Upper lobe of right lung (tissue), 1 donor: ENCODE data around the gene LRMDA. TPM values are rescaled to one million over a fixed set of nuclear protein-coding genes. Genes with fewer than 3 reads are reported as not detected.
A peak's percentile ranks its signal among the peaks of the same experiment; 100 is the strongest.
"Not testable (repeated sequence)": the region's sequence is repeated elsewhere in the genome, so short reads cannot be mapped to it uniquely, and the experiment has no call there.

ENCODE experiments used
- ATAC-seq: fragments of 200-7000 bp; cut with Tn5 transposase; one replicate; pipeline ENCODE4 v1.9.1; 2020; ENCODE audit warnings: mild to moderate bottlenecking, moderate library complexity
- DNase-seq: peaks from one replicate; pipeline ENCODE4 v3.0.0-alpha.2; 2020
- H3K27ac ChIP-seq: fragments of 200-600 bp; one replicate; pipeline ENCODE4 v1.8.0; 2022
- H3K27me3 ChIP-seq: fragments of 200-600 bp; one replicate; pipeline ENCODE4 v1.8.0; 2022; ENCODE audit warnings: mild to moderate bottlenecking
- H3K36me3 ChIP-seq: fragments of 200-600 bp; one replicate; pipeline ENCODE4 v1.8.0; 2022
- H3K4me1 ChIP-seq: fragments of 200-600 bp; one replicate; pipeline ENCODE4 v1.8.0; 2022
- H3K4me3 ChIP-seq: fragments of 200-600 bp; one replicate; pipeline ENCODE4 v1.8.0; 2022; ENCODE audit warnings: mild to moderate bottlenecking
- H3K9me3 ChIP-seq: fragments of 200-600 bp; one replicate; pipeline ENCODE4 v1.8.0; 2022
- CTCF ChIP-seq: fragments of 200-600 bp; IDR thresholded peaks from one replicate; pipeline ENCODE4 v1.8.0; 2022; ENCODE audit warnings: antibody characterized with exemption
- intact Hi-C: fragments of 100-400 bp; cut with DNase I; formaldehyde crosslinking; loops from one replicate; pipeline ENCODE4 v1.11.0; 2022
- total RNA-seq: library from RNA; stranded (reverse); fragmentation: NEBNext Ultra II Directional; extraction: Animal tissue kit (Norgen Biotek cat#: 25700); gene quantifications from one replicate; pipeline ENCODE4 v1.2.1, GENCODE V29; 2021
- donor health status: DM: no; HTN: yes; CAD: no; lungs with severe emphysema.

The LRMDA gene
- total RNA-seq, 1 donor from 2014 or later, result 20.0 TPM

GRCh38 chr10:76139431-76139830, 708.0 kb downstream of the LRMDA start:
- Histone ChIP-seq H3K36me3 (no peaks in the 10 kb centered on the region), H3K27me3 (no peaks in the 10 kb centered on the region), H3K9me3 (no peaks in the 10 kb centered on the region), H3K27ac (no peak overlapping the region), H3K4me1 (no peaks in the 10 kb centered on the region), H3K4me3 (no peak overlapping the region)
- ATAC-seq (no peak), DNase-seq (no peak)
- TF ChIP-seq CTCF, result no peak
- intact Hi-C loops, result no loop called here

- ATAC-seq (no peak), DNase-seq (no peak)
- TF ChIP-seq CTCF, result no peak
- H3K4me3 ChIP-seq, result no peak overlapping the region
- no peaks in the 10 kb centered on the region for H3K4me1 ChIP-seq
- intact Hi-C loops, result no loop called here
- no peak overlapping the region for H3K27ac ChIP-seq
- H3K36me3 ChIP-seq, result no peaks in the 10 kb centered on the region
- no peaks in the 10 kb centered on the region for H3K27me3 ChIP-seq
- H3K9me3 ChIP-seq, result no peaks in the 10 kb centered on the region
Measured at GRCh38 chr10:76141376-76141775, 710.0 kb downstream of the LRMDA start.

GRCh38 chr10:76148217-76148616, 716.8 kb downstream of the LRMDA start:
- ATAC-seq, H3K36me3 ChIP-seq, intact Hi-C loops, H3K9me3 ChIP-seq, H3K4me3 ChIP-seq, DNase-seq, H3K4me1 ChIP-seq, H3K27me3 ChIP-seq, H3K27ac ChIP-seq: not testable (repeated sequence)

GRCh38 chr10:76149182-76149581, 717.8 kb downstream of the LRMDA start:
- no peaks in the 10 kb centered on the region for H3K27me3 ChIP-seq
- DNase-seq (no peak), ATAC-seq (no peak)
- no peaks in the 10 kb centered on the region for H3K4me1 ChIP-seq
- H3K36me3 ChIP-seq, result no peaks in the 10 kb centered on the region
- no peak overlapping the region for H3K27ac ChIP-seq
- no peak for TF ChIP-seq CTCF
- intact Hi-C loops, result no loop called here
- H3K9me3 ChIP-seq, result no peaks in the 10 kb centered on the region
- H3K4me3 ChIP-seq, result no peak overlapping the region

GRCh38 chr10:76149602-76150138, 718.2 kb downstream of the LRMDA start:
- no peaks in the 10 kb centered on the region for H3K9me3 ChIP-seq
- H3K4me1 ChIP-seq, result no peaks in the 10 kb centered on the region
- H3K27me3 ChIP-seq, result no peaks in the 10 kb centered on the region
- H3K36me3 ChIP-seq, result no peaks in the 10 kb centered on the region
- TF ChIP-seq CTCF, result no peak
- peak; percentile 13 for ATAC-seq
- intact Hi-C loops, result no loop called here
- no peak for DNase-seq
- peak overlapping the region; percentile 71 for H3K27ac ChIP-seq
- no peak overlapping the region for H3K4me3 ChIP-seq

- no peak for TF ChIP-seq CTCF
- Histone ChIP-seq H3K27me3 (no peaks in the 10 kb centered on the region), H3K36me3 (no peaks in the 10 kb centered on the region), H3K27ac (peak overlapping the region; percentile 71), H3K9me3 (no peaks in the 10 kb centered on the region), H3K4me1 (no peaks in the 10 kb centered on the region), H3K4me3 (no peak overlapping the region)
- intact Hi-C loops, result no loop called here
- peak; percentile 70 for DNase-seq
- peak; percentile 96 for ATAC-seq
Measured at GRCh38 chr10:76150139-76150875, 718.9 kb downstream of the LRMDA start.
